IMR-90 (cell line): Measurements from ENCODE around the gene CA4. TPM values are rescaled to one million over a fixed set of nuclear protein-coding genes. Genes with fewer than 3 reads are reported as not detected.

Source experiments
- ATAC-seq: fragments of 200-7000 bp; cut with Tn5 transposase; 2 replicates; pipeline ENCODE4 v1.9.1; 2020; ENCODE audit warnings: low read depth, mild to moderate bottlenecking, moderate library complexity
- BruUV-seq: library from RNA; stranded (reverse); fragments of 400-500 nt; replicated peaks from 2 replicates; lab custom pipeline; 2021; lab: Mats Ljungman, UMichigan
- CTCF ChIA-PET: fragments of 300-600 bp; formaldehyde crosslinking; extraction: SDS; loops from one replicate; lab custom pipeline; 2021; ENCODE audit warnings: antibody characterized with exemption; lab: Yijun Ruan, JAX
- POLR2A ChIA-PET: fragments of 300-600 bp; sonication (Branson Sonifier 250); formaldehyde crosslinking; loops from one replicate; lab custom pipeline; 2022; ENCODE audit warnings: antibody characterized with exemption; ENCODE audit not compliant: unreplicated experiment; lab: Charles Lee
- DNase-seq: peaks from one replicate; pipeline ENCODE4 v3.0.0; 2013
- H2AFZ ChIP-seq: replicated peaks from 2 replicates; pipeline ENCODE3; 2013; ENCODE audit warnings: low read length, mild to moderate bottlenecking; ENCODE audit not compliant: poor library complexity
- H2AK5ac ChIP-seq: 2 replicates; pipeline ENCODE4 v1.6.1; 2013; ENCODE audit warnings: low read depth, low read length, inconsistent platforms
- H2AK9ac ChIP-seq: replicated peaks from 2 replicates; pipeline ENCODE3; 2013; ENCODE audit warnings: mild to moderate bottlenecking, low read depth, low read length, moderate library complexity; ENCODE audit not compliant: poor library complexity
- H2BK120ac ChIP-seq: 2 replicates; pipeline ENCODE4 v1.6.1; 2013; ENCODE audit warnings: low read depth, low read length, inconsistent platforms
- H2BK15ac ChIP-seq: 3 replicates; pipeline ENCODE4 v1.6.1; 2013; ENCODE audit warnings: low read depth, low read length, inconsistent platforms
- H2BK20ac ChIP-seq: 2 replicates; pipeline ENCODE4 v1.6.1; 2013; ENCODE audit warnings: low read depth, mild to moderate bottlenecking, inconsistent platforms, low read length, moderate library complexity
- H2BK5ac ChIP-seq: 2 replicates; pipeline ENCODE4 v1.6.1; 2013; ENCODE audit warnings: mild to moderate bottlenecking, low read depth, low read length, inconsistent platforms; ENCODE audit not compliant: poor library complexity, severe bottlenecking
- H3K14ac ChIP-seq: replicated peaks from 2 replicates; pipeline ENCODE4 v1.6.1; 2013; ENCODE audit warnings: low read depth, low read length, inconsistent platforms
- H3K18ac ChIP-seq: 2 replicates; pipeline ENCODE4 v1.6.1; 2013; ENCODE audit warnings: low read depth, low read length, control low read depth
- H3K23ac ChIP-seq: 2 replicates; pipeline ENCODE4 v1.6.1; 2013; ENCODE audit warnings: low read depth, low read length, inconsistent platforms
- H3K27ac ChIP-seq: 2 replicates; pipeline ENCODE4 v1.5.1; 2013; ENCODE audit warnings: mild to moderate bottlenecking, control low read depth, low read length; ENCODE audit not compliant: insufficient read depth
- H3K27me3 ChIP-seq: 2 replicates; pipeline ENCODE4 v1.6.1; 2013; ENCODE audit warnings: low read length; ENCODE audit not compliant: control insufficient read depth, insufficient read depth
- H3K36me3 ChIP-seq: 2 replicates; pipeline ENCODE4 v1.6.1; 2013; ENCODE audit warnings: low read length, mixed read lengths; ENCODE audit not compliant: control insufficient read depth, insufficient read depth
- H3K4ac ChIP-seq: 2 replicates; pipeline ENCODE4 v1.6.1; 2013; ENCODE audit warnings: low read depth, low read length, inconsistent platforms
- H3K4me1 ChIP-seq: 2 replicates; pipeline ENCODE4 v1.6.1; 2013; ENCODE audit warnings: low read length, mixed read lengths; ENCODE audit not compliant: control insufficient read depth, insufficient read depth
- H3K4me2 ChIP-seq: 2 replicates; pipeline ENCODE4 v1.6.1; 2013; ENCODE audit warnings: low read depth, mild to moderate bottlenecking, control low read depth, low read length, moderate library complexity
- H3K4me3 ChIP-seq: 2 replicates; pipeline ENCODE4 v1.5.1; 2013; ENCODE audit warnings: low read depth, mild to moderate bottlenecking, control low read depth, low read length, moderate library complexity; ENCODE audit not compliant: insufficient read depth
- H3K56ac ChIP-seq: 2 replicates; pipeline ENCODE4 v1.6.1; 2013; ENCODE audit warnings: low read length, inconsistent platforms; ENCODE audit not compliant: insufficient read depth; ENCODE audit errors: extremely low read depth
- H3K79me1 ChIP-seq, 2 experiments: 2 replicates each; pipeline ENCODE4 v1.6.1; 2013; ENCODE audit warnings: low read length in 2 of 2, inconsistent platforms in 1 of 2, low read depth in 1 of 2
- H3K9ac ChIP-seq: 2 replicates; pipeline ENCODE4 v1.6.1; 2013; ENCODE audit warnings: low read depth, low read length, control low read depth
- H3K9me1 ChIP-seq: 2 replicates; pipeline ENCODE4 v1.6.1; 2013; ENCODE audit warnings: low read length, inconsistent platforms; ENCODE audit not compliant: insufficient read depth
- H3K9me3 ChIP-seq: 2 replicates; pipeline ENCODE4 v1.6.1; 2013; ENCODE audit warnings: low read length; ENCODE audit not compliant: control insufficient read depth, insufficient read depth
- H4K20me1 ChIP-seq: 2 replicates; pipeline ENCODE4 v1.6.1; 2013; ENCODE audit warnings: low read length, inconsistent platforms; ENCODE audit not compliant: insufficient read depth
- H4K5ac ChIP-seq: 2 replicates; pipeline ENCODE4 v1.6.1; 2013; ENCODE audit warnings: mild to moderate bottlenecking, low read depth, low read length, control low read depth
- H4K8ac ChIP-seq, 2 experiments: 2 replicates each; pipeline ENCODE4 v1.6.1; 2013; ENCODE audit warnings: low read depth in 2 of 2, low read length in 2 of 2, control low read depth in 1 of 2, inconsistent platforms in 1 of 2
- H4K91ac ChIP-seq: 2 replicates; pipeline ENCODE4 v1.6.1; 2013; ENCODE audit warnings: low read depth, low read length, inconsistent platforms; ENCODE audit not compliant: insufficient read depth
- POLR2A ChIP-seq: IDR thresholded peaks from 2 replicates; pipeline ENCODE4 v1.6.1; 2012; ENCODE audit warnings: mild to moderate bottlenecking, low read depth, low read length
- WGBS, 2 experiments: methylation state at CpG; one replicate each; pipeline versions ENCODE4 v1.1.5 to v1.1.7; 2013; ENCODE audit warnings: missing lambda C conversion rate in 2 of 2; ENCODE audit not compliant: insufficient read length in 1 of 2; ENCODE audit errors: extremely low coverage in 2 of 2; 5-methylcytosine and 5-hydroxymethylcytosine counted together
- dilution Hi-C: fragments of 300-500 bp; cut with HindIII; formaldehyde crosslinking; loops from one replicate; pipeline ENCODE4 v1.14.3; 2018; ENCODE audit warnings: low sequenced_read_pairs; ENCODE audit not compliant: unreplicated experiment
- in situ Hi-C: fragments of 300-500 bp; cut with MboI; formaldehyde crosslinking; loops from 3 replicates; pipeline ENCODE4 v1.14.3; 2019; ENCODE audit warnings: low sequenced_read_pairs, inconsistent platforms, mixed read lengths
- intact Hi-C: fragments of 100-400 bp; cut with micrococcal nuclease; formaldehyde crosslinking; loops from 2 replicates; pipeline ENCODE4 v1.10.0; 2022
- polyA plus RNA-seq, 3 experiments: library from polyadenylated mRNA; depleted of rRNA; stranded (reverse); fragments of >200 nt; gene quantifications; 2 replicates each; pipeline ENCODE4 v1.2.3, GENCODE V29; 2012; ENCODE audit warnings: low replicate concordance in 1 of 3
- total RNA-seq: library from RNA; depleted of rRNA; stranded (reverse); fragments of >200 nt; gene quantifications from 2 replicates; pipeline ENCODE4 v1.2.3, GENCODE V29; 2012

The CA4 gene
- total and polyA plus RNA-seq, 2 of the 4 experiments (the other 2 are of a cell fraction), result not detected

- Histone ChIP-seq H3K4me1 (no peaks in the 10 kb centered on the region), H3K4me2 (no peak overlapping the region), H3K23ac (no peak overlapping the region), H2AK5ac (no peak overlapping the region), H3K56ac (no peak overlapping the region), H3K4me3 (no peak overlapping the region), H4K91ac (no peak overlapping the region), H2BK20ac (no peak overlapping the region), H3K36me3 (peaks cover 2% of the 10 kb centered on the region; the same call in 1 of the 2 replicates), H3K27ac (no peak overlapping the region), H2AK9ac (no peak overlapping the region), H3K14ac (no peak overlapping the region), H3K27me3 (no peaks in the 10 kb centered on the region; the same call in 1 of the 2 replicates), H3K9me3 (no peaks in the 10 kb centered on the region), H2BK120ac (no peak overlapping the region), H2BK5ac (no peak overlapping the region), H3K9me1 (peaks cover 1% of the 10 kb centered on the region), H4K5ac (no peak overlapping the region), H3K79me1 (0 out of 4 replicates have a peak, but pooled peaks cover 2 to 3% of the 10 kb centered on the region in 2 experiments), H2AFZ (no peak overlapping the region), H4K20me1 (no peaks in the 10 kb centered on the region; the same call in 1 of the 2 replicates), H2BK15ac (no peak overlapping the region), H4K8ac (no peak overlapping the region), H3K4ac (no peak overlapping the region), H3K9ac (no peak overlapping the region), H3K18ac (no peak overlapping the region)
- 47% methylated on average over 9 of the region's 14 CpGs; no CpG with 5 or more reads in 1 of the 2 experiments for WGBS, 2 experiments
- intact Hi-C loops, result no loop called here
- ATAC-seq (no peak), DNase-seq (no peak)
- no TSS peak for BruUV-seq
- in situ Hi-C loops, result loop anchor here (25.0 kb wide), 2 partner anchors 285 to 510 kb away; partner anchors contain the start of gene CHCT1
- no peak for TF ChIP-seq POLR2A
- CTCF ChIA-PET, result no interaction called here
- POLR2A ChIA-PET, result no interaction called here
- dilution Hi-C loops, result no loop called here
Measured at GRCh38 chr17:60127068-60128064, 22.4 kb upstream of the CA4 start.
